ENCODE data around the gene EIF1AD. TPM values are rescaled to one million over a fixed set of nuclear protein-coding genes. Genes with fewer than 3 reads are reported as not detected.

EIF1AD gene
- total RNA-seq, 3 donors from 2014 or later (not counting 1 experiment from before 2014, with no cell fraction given) = 49.9 to 74.2 (median 62.8) TPM

DNA sequence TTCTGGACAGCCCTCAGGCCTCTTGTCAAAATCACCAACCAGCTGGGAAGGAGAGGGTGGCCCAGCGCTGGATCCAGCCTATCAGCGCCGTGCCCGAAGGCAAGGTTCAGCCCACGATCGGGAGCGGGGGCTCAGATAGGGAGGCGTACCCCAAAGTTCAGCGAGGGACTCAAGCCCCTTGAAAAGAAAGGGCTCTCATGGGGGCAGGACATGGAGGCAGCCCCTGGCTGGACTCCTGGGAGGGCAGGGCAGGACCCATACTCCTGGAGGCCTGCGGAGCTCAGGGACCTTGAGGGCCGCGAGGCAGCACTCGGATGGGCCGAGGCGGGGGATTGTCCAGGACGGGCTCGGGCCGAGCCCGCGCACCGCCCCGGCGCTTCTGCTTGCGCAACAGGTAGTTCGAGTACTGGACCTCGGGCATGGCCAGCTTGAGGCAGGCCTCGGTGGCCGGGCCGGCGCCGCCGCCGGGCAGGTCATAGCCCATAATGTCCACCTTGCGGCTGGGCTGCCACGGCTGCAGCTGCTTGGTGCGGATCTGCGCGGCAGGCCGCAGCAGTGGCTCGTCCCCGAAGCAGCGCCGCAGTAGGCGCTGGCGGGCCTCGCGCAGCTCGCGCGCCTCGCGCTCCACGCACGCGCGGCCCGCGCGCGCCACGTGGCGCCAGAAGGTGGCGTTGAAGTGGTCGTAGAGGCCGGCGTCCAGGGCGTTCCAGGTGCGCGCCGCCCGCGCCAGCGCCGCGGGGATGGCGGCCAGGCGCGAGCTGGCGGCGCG, 40.5 kb upstream of the EIF1AD start:
- no peak overlapping the region for H3K4me3 Mint-ChIP-seq
- DNase-seq (no peak), ATAC-seq (no peak)
- H3K27ac Mint-ChIP-seq = no peak overlapping the region
- peaks cover 12% of the 10 kb centered on the region in 2 donors for H3K4me1 Mint-ChIP-seq
- Histone ChIP-seq H3K27me3 (ENCODE audit: control insufficient read depth, insufficient read depth, low read length) (no peaks in the 10 kb centered on the region), H3K27ac (ENCODE audit: low read length) (no peak overlapping the region), H3K36me3 (ENCODE audit: control insufficient read depth, insufficient read depth, low read length) (no peaks in the 10 kb centered on the region), H3K9me3 (ENCODE audit: control insufficient read depth, insufficient read depth, low read length) (no peaks in the 10 kb centered on the region), H3K4me3 (ENCODE audit: low read length) (no peak overlapping the region), H3K4me1 (ENCODE audit: control insufficient read depth, insufficient read depth, low read length) (peaks cover 10% of the 10 kb centered on the region)
- H3K9me3 Mint-ChIP-seq = no peaks in the 10 kb centered on the region
- intact Hi-C loops (cut with micrococcal nuclease) = no loop called here
- TF ChIP-seq, protein P1, sequence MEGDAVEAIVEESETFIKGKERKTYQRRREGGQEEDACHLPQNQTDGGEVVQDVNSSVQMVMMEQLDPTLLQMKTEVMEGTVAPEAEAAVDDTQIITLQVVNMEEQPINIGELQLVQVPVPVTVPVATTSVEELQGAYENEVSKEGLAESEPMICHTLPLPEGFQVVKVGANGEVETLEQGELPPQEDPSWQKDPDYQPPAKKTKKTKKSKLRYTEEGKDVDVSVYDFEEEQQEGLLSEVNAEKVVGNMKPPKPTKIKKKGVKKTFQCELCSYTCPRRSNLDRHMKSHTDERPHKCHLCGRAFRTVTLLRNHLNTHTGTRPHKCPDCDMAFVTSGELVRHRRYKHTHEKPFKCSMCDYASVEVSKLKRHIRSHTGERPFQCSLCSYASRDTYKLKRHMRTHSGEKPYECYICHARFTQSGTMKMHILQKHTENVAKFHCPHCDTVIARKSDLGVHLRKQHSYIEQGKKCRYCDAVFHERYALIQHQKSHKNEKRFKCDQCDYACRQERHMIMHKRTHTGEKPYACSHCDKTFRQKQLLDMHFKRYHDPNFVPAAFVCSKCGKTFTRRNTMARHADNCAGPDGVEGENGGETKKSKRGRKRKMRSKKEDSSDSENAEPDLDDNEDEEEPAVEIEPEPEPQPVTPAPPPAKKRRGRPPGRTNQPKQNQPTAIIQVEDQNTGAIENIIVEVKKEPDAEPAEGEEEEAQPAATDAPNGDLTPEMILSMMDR (IDR thresholded peaks at IDR 0.05) = no peak
- WGBS (ENCODE audit: insufficient coverage) = 97% methylated on average over 81 of the region's 81 CpGs
- H3K27me3 Mint-ChIP-seq (ENCODE audit: low read depth in 2 of 2) = no peaks in the 10 kb centered on the region
- H3K36me3 Mint-ChIP-seq = no peaks in the 10 kb centered on the region

- TF ChIP-seq, protein P1 (IDR thresholded peaks at IDR 0.05) = no peak
- no peak overlapping the region for H3K4me3 Mint-ChIP-seq
- H3K27me3 Mint-ChIP-seq (ENCODE audit: low read depth in 2 of 2) = peaks cover 0 to 4% of the 10 kb centered on the region in 2 donors
- WGBS (ENCODE audit: insufficient coverage) = 92% methylated on average over 3 of the region's 3 CpGs
- intact Hi-C loops (cut with micrococcal nuclease) = no loop called here
- Histone ChIP-seq H3K27ac (ENCODE audit: low read length) (no peak overlapping the region), H3K36me3 (ENCODE audit: control insufficient read depth, insufficient read depth, low read length) (no peaks in the 10 kb centered on the region), H3K9me3 (ENCODE audit: control insufficient read depth, insufficient read depth, low read length) (no peaks in the 10 kb centered on the region), H3K4me1 (ENCODE audit: control insufficient read depth, insufficient read depth, low read length) (peaks cover under 1% of the 10 kb centered on the region), H3K27me3 (ENCODE audit: control insufficient read depth, insufficient read depth, low read length) (peaks cover 4% of the 10 kb centered on the region), H3K4me3 (ENCODE audit: low read length) (no peak overlapping the region)
- DNase-seq = no peak
- peaks cover 4 to 5% of the 10 kb centered on the region in 2 donors for H3K4me1 Mint-ChIP-seq
- no peaks in the 10 kb centered on the region for H3K9me3 Mint-ChIP-seq
- no peaks in the 10 kb centered on the region for H3K36me3 Mint-ChIP-seq
- H3K27ac Mint-ChIP-seq = no peak overlapping the region
- ATAC-seq = no peak
Observed at GRCh38 chr11:66039765-66040164, 37.8 kb upstream of the EIF1AD start.

- 95% methylated on average over 3 of the region's 3 CpGs for WGBS (ENCODE audit: insufficient coverage)
- Histone ChIP-seq H3K36me3 (ENCODE audit: control insufficient read depth, insufficient read depth, low read length) (no peaks in the 10 kb centered on the region), H3K27ac (ENCODE audit: low read length) (no peak overlapping the region), H3K27me3 (ENCODE audit: control insufficient read depth, insufficient read depth, low read length) (peaks cover 4% of the 10 kb centered on the region), H3K9me3 (ENCODE audit: control insufficient read depth, insufficient read depth, low read length) (no peaks in the 10 kb centered on the region), H3K4me3 (ENCODE audit: low read length) (no peak overlapping the region), H3K4me1 (ENCODE audit: control insufficient read depth, insufficient read depth, low read length) (no peaks in the 10 kb centered on the region)
- no peaks in the 10 kb centered on the region for H3K9me3 Mint-ChIP-seq
- TF ChIP-seq, protein P1 (IDR thresholded peaks at IDR 0.05) = no peak
- DNase-seq (no peak), ATAC-seq (no peak)
- peaks cover 0 to 8% of the 10 kb centered on the region in 2 donors for H3K27me3 Mint-ChIP-seq (ENCODE audit: low read depth in 2 of 2)
- H3K36me3 Mint-ChIP-seq = no peaks in the 10 kb centered on the region
- no peak overlapping the region for H3K27ac Mint-ChIP-seq
- H3K4me3 Mint-ChIP-seq = no peak overlapping the region
- intact Hi-C loops (cut with micrococcal nuclease) = no loop called here
- no peaks in the 10 kb centered on the region for H3K4me1 Mint-ChIP-seq
Observed at GRCh38 chr11:66037327-66037726, 35.4 kb upstream of the EIF1AD start.

DNA sequence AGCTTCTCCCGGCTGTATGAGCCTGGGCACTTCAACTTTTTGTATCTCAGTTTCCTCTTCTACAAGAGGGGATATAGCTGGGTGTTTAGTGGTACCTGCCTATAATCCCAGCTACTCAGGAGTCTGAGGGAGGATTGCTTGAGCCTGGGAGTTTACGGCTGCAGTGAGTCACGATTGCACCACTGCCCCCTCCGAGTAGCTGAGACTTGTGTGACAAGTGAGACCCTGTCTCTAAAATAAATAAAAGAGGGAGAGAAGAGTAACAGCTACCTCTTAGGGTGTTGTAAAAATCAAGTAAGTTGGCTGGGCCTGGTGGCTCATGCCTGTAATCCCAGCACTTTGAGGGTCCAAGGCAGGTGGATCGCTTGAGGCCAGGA, 34.4 kb upstream of the EIF1AD start:
- 88% methylated on average over 4 of the region's 5 CpGs for WGBS (ENCODE audit: insufficient coverage)
- H3K36me3 Mint-ChIP-seq = no peaks in the 10 kb centered on the region

More for the DNA sequence above, 34.4 kb upstream of the EIF1AD start:
- no peaks in the 10 kb centered on the region for H3K4me1 Mint-ChIP-seq
- Histone ChIP-seq H3K4me1 (ENCODE audit: control insufficient read depth, insufficient read depth, low read length) (no peaks in the 10 kb centered on the region), H3K36me3 (ENCODE audit: control insufficient read depth, insufficient read depth, low read length) (no peaks in the 10 kb centered on the region), H3K9me3 (ENCODE audit: control insufficient read depth, insufficient read depth, low read length) (no peaks in the 10 kb centered on the region), H3K27me3 (ENCODE audit: control insufficient read depth, insufficient read depth, low read length) (peaks cover 4% of the 10 kb centered on the region), H3K4me3 (ENCODE audit: low read length) (no peak overlapping the region), H3K27ac (ENCODE audit: low read length) (no peak overlapping the region)
- peaks cover 0 to 8% of the 10 kb centered on the region in 2 donors for H3K27me3 Mint-ChIP-seq (ENCODE audit: low read depth in 2 of 2)
- no peaks in the 10 kb centered on the region for H3K9me3 Mint-ChIP-seq
- H3K4me3 Mint-ChIP-seq = no peak overlapping the region
- intact Hi-C loops (cut with micrococcal nuclease) = no loop called here
- TF ChIP-seq, protein P1 (IDR thresholded peaks at IDR 0.05) = no peak
- DNase-seq (no peak), ATAC-seq (no peak)
- no peak overlapping the region for H3K27ac Mint-ChIP-seq

Data from natural killer cell (primary cell).